ENCODE results near the gene MPP7.

MPP7 gene

DNA sequence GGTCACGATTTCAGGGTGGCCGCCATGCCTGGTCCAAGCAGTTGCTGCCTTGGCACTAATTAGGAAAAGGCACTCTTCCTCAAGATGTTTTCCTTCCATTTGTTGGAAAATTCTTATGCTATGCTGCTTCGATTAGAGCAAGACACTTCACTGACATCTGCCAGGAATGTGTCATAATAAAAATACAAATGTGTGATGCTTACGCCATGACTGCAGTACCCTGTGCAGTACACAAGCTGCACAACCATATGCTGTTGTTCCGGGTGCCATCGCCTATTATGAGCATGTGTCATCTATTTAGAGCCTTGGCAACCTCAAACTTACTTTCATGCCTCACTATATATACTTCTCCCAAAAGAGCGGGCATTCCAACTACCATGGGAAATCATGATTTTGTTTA is 14.9 kb upstream of the MPP7 start:
- DNase-seq (ENCODE audit: low spot score): no peak
- TF ChIP-seq, protein P1, sequence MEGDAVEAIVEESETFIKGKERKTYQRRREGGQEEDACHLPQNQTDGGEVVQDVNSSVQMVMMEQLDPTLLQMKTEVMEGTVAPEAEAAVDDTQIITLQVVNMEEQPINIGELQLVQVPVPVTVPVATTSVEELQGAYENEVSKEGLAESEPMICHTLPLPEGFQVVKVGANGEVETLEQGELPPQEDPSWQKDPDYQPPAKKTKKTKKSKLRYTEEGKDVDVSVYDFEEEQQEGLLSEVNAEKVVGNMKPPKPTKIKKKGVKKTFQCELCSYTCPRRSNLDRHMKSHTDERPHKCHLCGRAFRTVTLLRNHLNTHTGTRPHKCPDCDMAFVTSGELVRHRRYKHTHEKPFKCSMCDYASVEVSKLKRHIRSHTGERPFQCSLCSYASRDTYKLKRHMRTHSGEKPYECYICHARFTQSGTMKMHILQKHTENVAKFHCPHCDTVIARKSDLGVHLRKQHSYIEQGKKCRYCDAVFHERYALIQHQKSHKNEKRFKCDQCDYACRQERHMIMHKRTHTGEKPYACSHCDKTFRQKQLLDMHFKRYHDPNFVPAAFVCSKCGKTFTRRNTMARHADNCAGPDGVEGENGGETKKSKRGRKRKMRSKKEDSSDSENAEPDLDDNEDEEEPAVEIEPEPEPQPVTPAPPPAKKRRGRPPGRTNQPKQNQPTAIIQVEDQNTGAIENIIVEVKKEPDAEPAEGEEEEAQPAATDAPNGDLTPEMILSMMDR (IDR thresholded peaks at IDR 0.05; ENCODE audit: extremely low read depth, missing control alignments): no peak

DNA sequence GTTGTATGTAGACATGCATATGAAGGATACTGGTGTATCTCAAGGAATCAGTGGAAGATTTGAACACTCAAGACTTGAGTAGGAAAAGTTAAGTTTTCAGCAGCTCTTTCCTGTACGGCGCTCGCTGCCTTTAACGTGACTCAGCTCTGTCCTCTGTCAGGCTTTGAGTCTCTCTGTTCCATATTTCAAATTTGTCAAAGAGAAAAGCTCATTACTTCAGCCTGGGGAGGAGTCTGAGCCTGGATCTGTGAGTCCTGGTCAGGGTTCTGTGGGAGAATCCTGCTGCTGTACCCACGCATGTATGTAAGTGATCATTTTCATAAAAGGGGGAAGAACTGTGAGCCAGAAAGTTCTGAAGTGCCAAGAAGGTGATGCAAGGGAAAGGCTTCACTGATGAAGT is 13.8 kb upstream of the MPP7 start:
- TF ChIP-seq, protein P1 (IDR thresholded peaks at IDR 0.05; ENCODE audit: extremely low read depth, missing control alignments): no peak
- DNase-seq (ENCODE audit: low spot score): no peak

DNA sequence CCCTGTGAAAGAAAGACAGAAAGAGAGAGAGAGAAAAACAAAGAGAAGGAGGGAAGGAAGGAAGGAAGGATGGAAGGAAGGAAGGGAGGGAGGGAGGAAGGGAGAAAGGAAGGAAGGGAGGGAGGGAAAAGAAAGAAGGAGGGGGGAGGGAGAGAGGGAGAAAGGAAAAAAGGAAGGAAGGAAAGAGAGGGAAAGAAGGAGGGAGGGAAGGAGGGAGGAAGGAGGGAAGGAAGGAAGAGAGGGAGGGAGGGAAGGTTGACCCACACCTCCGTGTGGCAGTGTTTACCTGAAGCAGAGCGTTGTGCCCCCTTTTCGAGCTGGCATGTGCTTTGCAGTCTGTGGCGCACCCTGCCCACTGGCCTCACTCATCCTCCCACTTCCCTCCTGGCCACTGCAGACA is 12.3 kb upstream of the MPP7 start:
- TF ChIP-seq, protein P1 (IDR thresholded peaks at IDR 0.05; ENCODE audit: extremely low read depth, missing control alignments): no peak
- DNase-seq (ENCODE audit: low spot score): no peak

DNA sequence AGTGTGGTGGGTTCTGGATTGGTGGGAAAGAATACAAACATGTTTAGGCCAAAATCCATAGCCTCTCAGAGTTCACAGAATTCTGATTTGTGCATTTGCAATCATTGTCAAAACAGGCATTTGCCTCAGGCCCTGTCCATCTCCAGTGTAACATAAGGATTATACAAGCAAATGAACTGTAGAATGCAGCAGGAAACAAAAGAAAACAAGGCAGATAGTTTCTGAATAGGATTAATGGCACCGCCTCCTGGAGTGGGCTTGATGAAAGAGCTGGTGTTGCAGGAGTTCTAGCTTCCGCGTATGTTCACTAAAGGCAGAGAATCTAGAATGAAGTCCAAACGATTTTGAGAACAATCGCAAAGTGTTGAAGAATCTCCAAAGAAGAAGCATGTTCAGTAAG is 11.3 kb upstream of the MPP7 start:
- no peak for DNase-seq (ENCODE audit: low spot score)

DNA sequence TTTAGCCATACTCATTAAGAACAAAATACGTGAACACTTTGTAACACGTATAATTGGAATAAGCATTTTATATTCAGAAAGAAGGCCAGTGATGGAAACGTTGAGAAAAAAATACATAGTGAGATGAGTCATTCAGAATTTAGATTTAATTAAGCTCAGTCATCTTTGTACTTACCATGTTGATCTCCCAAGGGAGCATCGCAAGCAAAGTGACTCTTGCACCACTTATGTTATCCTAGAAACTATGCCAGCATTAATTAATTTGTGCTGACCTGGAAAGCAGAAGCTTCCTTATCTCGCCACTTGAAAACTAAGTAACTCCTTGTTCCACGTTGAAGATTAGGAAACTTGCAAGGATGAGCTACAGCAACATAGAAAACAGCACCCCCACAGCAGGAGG is 9.7 kb upstream of the MPP7 start:
- DNase-seq (ENCODE audit: low spot score): no peak
- TF ChIP-seq, protein P1 (IDR thresholded peaks at IDR 0.05; ENCODE audit: extremely low read depth, missing control alignments): no peak

More for the DNA sequence above, 11.3 kb upstream of the MPP7 start:
- TF ChIP-seq, protein P1 (IDR thresholded peaks at IDR 0.05; ENCODE audit: extremely low read depth, missing control alignments): no peak

DNA sequence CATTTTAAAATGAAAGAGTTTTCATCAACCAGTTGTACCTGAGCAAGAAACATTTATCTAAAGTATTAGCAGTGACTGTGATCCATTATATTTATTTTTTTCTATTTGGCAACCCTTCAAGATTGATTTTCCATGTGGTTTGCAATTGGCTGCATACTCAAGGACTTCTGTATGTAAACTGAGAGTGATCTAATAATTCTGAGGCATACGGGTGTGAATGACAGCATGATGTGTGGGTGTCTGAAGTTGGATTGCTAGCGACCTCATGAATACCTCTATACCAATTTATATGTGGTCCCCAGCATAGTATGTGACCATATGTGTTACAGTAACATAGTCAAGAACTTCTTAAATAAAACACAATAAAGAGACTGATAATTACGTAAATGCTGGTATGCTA is 8.2 kb upstream of the MPP7 start:
- DNase-seq (ENCODE audit: low spot score): no peak
- TF ChIP-seq, protein P1 (IDR thresholded peaks at IDR 0.05; ENCODE audit: extremely low read depth, missing control alignments): no peak

DNA sequence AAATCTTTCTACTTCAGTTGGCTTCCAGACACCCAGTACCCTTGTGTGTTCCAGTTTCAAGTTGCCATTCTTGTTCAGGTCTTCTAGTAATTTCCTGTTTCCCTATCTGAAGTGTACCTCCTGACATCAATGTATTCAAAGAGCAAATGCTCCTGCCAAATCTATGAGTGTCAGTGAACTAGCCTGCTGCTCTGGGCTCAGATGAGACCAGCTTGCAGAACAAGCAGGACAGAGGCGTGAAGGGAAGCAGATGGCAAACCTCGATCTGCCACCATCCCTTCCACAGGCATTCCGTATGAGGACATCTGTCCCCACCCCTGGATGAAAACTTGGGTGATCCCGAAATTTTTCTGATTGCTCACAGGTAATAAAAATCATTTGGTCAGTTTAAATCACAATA is 4.4 kb upstream of the MPP7 start:
- TF ChIP-seq, protein P1 (IDR thresholded peaks at IDR 0.05; ENCODE audit: extremely low read depth, missing control alignments): no peak
- no peak for DNase-seq (ENCODE audit: low spot score)

Data from GM20000 (cell line).